Middle frontal gyrus (tissue), 1 donor: ENCODE measurements around the gene NFATC1.

Experiments used
- DNase-seq: peaks from one replicate; pipeline ENCODE4 v3.0.0-alpha.2; 2015; ENCODE audit warnings: low spot score; ENCODE audit errors: extremely low spot score

NFATC1 gene

DNA sequence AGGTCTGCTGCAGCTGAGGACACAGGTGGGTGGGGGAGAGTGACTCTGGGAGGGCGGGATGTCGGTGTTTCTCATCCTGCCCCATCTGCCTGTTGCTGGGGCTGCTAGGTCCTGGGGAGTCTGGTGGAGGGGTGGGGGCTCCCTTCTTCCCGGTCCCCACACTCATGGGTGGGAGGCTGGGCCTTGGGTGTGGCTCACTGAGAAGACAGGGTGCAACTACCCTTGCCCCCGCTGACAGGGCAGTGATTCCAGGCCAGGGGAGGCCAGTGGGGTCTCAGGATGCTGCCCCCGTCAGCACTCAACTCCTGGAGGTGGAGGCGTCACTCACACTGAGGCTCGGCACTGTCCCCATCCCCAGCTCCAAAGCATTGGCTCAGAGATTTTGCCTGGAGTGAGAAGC, 7.7 kb upstream of the NFATC1 start:
- no peak for DNase-seq

DNA sequence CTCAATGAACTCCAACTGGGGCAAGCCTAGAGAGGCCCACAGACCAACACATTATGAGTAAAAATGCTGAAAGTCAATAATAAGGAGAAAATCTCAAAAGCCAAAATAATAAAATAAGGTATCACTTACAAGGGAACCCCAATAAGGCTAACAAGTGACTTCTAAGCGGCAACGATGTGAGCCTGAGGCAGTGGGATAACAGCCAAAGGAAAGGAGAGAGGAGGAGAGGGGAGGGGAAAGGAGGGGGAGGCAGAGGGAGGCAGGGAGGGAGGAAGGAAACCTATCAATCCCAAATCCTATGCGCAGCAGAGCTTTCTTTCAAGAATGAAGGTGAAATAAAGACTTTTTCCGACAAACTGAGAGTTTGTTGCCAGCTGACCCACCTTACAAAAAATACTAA, 6.0 kb upstream of the NFATC1 start:
- no peak for DNase-seq

DNA sequence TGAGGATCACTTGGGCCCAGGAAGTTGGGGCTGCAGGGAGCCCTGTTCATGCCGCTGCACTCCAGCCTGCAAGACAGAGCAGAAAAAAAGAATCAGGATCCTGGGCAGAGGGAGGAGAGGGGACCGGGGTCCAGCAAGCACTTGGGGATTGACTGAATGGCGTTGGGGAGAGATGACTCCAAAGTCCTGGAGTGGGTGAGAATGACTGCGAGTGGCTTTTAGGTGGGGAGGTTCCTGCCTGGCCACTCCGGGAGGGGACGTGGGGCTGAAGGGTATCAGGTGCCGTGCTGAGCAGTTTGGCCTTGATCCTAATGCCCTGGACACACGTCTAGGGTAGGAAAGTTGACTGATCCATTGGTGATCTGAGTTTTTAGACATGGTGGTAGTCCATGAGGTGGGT, 3.5 kb upstream of the NFATC1 start:
- DNase-seq: no peak

DNA sequence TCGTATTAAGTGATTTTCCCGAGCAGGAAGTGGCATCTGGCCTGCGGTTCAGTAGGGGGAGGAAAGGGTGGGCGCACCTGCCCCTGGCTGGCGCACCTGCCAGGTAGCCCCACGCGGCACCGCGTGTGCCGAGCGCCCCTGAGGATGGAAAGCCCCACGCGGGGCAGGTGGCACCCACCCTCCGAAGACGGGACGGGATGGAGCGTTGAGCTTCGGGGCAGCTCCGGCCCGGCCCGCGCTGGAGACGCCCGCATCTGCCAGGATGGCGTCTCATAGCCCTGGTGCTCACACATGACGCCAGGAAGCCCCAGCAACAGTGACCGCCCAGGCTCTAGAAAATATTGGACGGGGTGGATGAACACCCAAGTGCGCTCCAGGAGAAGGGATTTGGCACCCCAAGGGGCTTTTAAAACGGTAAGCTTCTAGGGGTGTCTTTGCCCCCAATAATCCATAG, 2.5 kb upstream of the NFATC1 start:
- DNase-seq: no peak

DNA sequence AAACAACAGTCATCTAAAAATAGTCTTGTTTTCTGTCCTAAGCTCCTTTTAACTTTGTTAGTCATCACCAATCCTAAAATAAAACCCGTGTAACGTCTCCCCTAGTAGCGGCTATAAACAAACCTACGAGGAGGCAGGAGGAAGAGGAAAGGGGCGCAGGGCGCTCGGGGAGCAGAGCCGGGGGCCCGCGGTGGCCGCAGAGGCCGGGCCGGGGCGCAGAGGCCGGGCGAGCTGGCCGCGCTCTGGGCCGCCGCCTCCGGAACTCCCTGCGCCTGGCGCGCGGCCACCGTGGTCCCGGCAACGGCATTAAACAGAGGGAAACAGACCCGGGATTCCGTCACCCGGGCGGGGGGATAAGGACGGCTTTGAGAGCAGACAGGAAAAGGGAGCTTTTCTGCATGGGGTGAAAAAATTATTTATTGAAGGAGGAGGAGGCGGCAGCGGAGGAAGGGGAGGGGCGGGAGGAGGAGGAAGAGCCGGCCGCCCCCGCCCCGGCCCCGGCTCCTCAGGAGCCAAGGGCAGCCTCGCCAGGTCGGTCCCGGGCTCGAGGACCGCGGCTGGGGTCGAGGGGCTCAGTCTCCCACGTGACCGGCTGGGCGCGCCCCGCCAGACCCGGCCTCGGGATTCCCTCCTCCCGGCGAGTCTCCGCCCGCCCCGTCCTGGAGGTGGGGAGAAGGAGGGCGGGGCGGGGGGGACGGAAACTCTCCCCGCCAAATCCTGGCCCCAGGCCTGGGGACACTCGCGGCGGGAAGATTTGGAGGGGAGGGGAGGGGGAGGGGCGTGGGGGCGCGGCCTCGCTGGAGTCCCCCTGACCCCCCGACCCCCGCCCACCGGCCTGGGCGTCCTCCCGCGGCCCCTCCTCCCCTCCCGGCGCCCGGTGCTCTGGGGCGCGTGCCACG, 1.8 kb upstream of the NFATC1 start:
- no peak for DNase-seq

DNA sequence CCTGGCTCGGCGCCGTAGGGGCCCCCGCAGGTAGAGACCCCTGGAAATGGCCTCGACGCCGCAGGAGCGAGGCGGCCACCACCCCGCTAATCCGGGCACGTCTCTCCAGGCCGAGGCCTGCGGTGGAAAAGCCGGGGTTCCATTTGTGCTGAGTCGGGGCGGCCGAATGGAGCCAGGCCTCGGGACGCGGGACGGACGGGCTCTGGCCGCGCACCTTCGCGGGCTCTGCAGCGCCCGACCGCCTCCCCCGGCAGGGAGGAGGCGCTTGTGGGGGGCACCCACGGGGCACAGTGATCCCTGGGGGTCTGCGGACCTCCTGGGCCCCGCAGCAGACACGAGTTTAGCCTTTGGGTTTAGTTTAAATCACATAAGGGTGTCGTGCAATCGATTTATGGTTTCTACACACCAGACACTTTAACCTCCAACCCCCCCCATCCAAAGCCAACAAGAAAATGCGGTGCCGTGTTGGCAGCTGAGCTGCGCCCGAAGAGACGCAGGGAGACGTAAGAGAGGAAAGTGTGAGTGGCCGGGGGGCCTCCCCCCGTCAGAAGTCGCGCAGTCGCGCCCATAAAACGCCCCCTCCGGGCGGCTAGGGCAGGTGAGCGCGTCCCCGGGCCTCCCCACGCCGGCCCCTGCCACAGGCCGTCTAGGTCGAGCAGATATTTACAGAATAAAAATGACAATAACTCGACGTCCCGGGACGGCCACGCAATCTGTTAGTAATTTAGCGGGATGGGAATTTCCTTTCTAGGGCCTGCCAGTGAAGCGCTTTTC, 1.0 kb upstream of the NFATC1 start:
- no peak for DNase-seq

DNA sequence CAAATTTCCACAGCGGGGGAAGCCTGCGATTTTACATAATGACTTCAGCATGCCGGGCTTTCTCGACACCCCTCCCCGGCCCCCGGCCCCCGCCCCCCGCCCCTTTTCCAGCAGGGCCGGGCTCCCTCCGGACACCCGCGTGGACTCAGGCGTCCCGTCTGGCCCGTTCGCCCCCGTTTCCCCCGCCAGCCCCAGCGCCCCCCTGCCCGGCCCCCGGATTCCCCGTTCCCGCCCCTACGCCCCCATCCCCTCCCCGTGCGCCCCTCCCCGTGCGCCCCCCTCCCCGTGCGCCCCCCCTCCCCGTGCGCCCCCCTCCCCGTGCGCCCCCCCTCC, 456 bp upstream of the NFATC1 start:
- no peak for DNase-seq

DNA sequence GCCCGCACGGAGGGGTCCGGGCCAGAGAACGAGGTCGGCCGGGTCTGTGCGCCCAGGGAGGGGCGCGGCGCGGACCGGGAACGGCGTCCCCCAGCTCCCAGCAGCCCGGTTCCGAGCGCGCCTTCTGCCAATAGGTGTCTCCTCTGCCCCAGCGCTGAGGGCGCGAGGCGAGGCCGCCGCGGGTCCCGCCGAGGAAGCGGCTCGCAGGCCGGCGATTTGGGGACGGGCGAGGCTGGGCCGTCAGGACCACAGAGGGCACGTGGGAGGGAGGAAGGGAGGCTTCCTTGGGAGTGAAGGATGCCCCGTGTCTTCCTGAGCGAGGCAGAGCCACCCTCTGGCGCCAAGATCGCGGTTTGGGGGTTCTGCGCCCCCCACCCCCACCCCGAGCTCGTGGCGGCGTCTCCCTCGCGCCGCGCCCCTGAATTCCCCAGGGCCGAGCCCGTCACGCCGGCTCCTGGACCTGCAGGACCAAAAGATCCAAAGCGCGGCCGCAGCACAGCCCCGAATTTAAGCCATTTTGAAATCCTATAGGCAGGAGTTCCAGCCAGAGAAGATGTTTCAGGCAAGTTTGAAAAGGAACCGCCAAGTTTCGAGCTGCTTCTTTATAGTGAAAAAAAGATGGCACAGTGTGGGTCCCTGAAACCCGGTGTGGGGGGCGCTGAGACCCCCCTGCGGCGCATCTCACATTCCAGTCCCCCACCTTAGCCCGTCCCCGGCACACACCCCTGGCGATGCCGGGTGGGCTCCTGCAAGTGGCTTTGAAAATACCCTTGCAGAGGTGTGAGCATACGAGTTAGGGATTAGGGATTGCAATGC, 909 bp downstream of the NFATC1 start:
- DNase-seq: no peak

DNA sequence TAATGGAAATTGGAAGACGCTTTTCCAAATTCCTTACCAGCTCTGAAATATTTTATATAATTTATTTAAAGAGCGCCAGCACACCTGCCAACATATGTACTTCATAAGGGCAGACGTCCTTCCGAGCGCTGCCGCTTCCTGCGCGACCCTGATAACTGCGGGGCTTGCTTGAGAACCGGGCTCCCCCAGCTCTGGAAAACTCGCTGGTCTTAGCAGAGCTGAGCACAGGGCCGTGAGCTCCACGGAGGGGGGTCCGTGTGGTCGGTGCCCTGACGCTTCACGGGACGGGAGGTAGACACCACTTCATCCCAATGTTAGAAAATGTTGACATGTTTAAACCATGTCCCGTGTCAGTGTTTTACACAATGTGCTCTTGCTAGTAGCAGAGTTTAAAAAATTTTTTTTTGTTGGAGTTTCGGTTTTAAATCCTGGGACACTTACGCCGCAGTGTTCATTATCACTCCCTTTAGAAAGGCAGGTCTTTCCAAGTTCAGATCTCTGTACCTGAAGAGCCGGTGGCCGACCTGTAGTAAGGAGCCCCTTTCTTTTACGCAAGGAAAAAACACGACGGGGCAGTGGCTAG, 1.6 kb downstream of the NFATC1 start:
- no peak for DNase-seq

DNA sequence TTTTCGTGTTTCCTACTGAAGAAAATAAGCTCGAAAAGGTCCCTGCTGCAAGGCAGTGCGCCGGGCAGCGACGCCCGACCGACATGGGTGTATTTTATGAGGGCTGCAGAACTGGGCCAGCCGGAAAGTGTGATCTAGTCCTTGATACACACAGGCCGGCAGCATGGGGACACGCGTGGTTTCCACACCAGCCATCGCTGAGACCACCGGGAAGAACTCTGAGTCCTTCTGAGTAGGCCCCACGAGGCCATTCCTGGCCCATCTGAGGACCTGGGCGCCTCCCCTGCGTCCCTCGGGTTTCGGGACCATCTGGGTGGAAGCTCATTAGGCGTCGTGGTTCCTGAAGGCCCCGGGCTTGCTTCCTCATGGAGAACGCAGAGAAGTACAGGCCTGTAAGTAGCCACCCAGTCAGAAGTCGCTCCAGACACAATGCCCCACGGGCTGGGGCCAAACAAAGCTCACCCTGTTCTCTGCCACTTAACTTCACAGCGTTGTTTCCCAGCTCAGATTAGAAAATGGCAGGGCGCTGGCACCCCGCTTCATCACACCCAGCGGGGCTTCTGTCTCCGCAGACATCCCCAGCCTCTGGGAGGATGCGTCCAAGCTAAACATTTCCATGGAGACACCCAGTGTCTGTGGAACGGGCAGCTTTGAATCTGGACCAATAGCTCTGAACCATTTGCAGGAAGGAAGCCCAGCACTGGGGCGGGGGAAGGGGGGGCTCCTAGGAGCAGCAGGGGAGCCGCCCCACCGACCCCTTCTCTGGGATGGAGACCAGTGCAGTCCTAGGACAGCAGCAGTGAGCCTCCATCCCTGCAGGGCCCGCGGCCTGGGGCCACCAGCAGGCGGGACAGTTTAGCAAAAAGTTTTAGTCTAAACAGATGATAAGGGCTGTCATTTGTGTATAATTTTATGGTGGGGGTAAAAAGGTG, 2.4 kb downstream of the NFATC1 start:
- no peak for DNase-seq

DNA sequence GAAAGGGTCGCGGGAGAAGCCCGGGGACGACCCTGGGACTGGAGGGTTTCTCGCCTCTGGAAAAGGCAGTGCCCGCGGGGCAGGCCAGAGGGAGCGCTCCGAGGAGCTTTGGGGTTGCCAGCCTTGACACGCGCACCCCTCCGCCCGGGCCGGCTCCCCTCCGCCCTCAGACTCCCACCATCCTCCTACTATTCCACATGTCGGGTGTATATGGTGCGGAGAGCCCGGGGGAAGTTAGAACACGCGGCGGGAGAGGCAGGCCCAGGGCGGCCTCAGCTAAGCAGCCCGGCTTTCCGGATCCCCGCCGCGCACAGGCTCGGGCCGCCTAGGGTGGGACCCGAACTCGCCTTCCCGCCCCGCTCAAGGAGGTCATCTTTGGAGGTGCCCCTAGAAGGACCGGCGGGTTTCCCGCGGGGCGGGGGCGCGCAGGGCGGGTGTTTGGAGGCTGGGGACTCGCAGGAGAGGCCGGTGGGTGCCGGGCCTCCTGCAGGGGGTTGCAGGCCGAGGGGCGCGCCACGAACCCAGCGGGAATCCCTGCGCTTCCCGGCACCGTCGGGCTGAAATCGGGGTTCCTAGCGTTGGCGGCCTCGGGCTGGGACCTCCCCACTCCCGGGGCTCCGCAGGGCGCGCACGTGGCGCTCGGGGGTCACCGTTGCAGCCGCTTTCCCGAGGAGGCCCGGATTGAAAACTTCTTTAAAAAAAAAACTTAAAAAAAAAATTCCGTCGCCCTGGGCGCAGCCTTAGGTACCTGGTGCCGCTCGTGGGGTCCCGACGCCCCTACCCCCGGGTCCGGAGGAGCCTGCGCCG, 3.7 kb downstream of the NFATC1 start:
- no peak for DNase-seq

DNA sequence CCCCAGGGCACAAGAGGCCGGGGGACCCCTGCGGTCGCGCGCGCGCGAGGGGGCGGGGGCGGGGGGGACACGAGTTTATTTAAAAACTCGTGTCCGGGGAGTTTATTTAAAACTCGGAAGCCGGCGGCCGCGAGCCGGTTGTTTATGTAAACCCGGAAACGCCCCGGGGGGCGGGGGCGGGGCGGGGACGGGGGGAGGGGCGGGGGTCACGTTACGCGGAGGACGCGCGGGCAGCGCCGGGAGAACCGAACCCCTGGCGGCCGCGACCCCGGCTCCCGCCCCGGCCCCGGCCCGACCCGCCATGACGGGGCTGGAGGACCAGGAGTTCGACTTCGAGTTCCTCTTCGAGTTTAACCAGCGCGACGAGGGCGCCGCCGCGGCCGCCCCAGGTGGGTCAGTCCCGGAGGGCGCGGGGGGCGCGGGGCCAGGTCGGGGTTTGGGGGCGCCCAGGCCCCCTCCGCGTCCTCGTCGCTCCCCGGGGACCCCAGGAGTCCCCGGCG, 4.4 kb downstream of the NFATC1 start:
- DNase-seq: no peak

DNA sequence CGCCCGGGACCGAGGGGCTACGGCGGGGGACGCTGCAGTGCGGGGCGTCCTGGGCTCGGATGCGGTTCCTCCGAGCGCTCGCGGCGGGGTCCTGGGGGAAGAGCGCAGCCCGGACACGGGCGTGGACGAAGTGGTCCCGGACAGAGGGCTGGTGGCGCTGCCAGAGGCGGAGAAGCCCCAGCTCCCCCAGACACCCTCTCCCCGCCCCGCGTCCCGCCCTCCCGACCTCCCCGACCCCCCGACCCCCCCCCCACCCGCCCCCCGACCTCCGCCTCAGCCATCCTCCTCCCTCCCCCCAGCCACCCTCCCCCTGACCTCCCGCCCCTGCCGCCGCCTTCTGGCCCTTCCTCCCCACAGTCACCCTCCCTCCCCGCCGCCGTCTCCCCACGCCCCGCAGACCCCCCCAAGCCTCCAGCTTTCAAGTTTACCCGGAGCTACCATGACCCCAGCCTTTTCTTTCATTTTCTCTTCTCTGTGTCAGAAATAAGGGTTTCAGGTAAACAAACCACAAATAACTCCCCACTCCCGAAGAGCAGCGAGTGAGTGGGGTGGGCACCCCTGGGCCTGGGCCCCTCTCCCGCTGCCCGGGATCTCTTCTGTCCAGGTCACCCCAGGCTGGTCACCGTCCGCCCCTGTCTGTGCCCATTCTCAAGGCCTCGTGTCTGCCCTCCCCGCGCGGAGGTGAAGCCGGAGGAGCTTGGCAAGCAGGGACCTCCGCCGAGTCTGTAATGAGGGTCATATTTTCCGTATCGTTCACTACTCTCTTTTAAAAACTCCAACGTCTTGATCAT, 5.1 kb downstream of the NFATC1 start:
- no peak for DNase-seq

DNA sequence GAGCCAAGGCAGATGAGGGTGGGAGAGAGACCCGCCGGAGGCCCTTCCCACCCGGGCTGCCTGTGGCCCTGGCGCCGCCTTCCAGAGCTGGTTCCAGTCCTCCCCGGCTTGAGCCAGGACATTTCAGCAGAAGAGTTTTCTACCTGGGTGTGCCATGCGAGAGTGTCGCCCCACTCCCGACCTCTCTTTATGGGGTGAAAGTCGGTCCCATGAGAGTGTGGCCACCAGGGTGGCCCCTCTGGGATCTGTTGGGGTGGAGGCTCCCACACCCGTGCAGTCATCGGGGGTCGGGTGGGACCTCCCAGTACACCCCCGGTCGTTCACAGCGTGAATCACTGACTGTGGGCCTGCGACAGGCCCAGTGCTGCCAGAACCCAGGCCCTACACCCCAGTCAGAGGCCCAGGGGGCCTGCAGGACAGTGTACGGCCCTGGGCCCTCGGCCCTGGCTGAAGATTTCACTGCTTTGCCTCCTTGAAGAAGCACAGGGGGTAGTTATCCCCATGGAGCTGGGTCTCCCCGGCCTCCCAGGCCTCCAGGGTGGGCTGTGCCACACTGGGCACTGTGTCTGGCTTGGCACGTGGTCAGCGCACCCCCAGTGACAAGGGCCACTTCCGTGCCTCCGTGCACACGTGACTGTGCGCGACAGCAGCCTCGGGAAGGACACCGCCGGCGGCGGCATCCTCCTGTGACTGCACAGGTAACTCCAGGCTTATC, 5.9 kb downstream of the NFATC1 start:
- DNase-seq: no peak

DNA sequence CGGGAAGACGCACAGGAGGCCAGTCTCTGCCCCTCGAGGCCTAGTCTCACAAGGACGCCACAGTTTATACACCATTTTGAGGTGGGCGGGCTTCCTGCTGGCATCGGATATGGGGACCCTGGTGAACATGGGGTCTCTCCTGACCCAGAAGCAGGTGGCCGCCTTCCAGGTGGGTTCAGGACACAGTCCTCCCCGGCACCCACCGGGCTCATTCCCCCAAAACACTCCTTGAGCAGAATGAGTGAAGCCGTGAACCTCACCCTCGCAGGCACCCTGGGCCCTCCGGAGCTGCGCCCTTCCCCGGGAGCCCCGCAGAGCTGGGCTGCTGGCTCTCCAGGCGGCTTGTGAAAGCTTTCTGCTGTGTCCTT, 6.5 kb downstream of the NFATC1 start:
- no peak for DNase-seq

DNA sequence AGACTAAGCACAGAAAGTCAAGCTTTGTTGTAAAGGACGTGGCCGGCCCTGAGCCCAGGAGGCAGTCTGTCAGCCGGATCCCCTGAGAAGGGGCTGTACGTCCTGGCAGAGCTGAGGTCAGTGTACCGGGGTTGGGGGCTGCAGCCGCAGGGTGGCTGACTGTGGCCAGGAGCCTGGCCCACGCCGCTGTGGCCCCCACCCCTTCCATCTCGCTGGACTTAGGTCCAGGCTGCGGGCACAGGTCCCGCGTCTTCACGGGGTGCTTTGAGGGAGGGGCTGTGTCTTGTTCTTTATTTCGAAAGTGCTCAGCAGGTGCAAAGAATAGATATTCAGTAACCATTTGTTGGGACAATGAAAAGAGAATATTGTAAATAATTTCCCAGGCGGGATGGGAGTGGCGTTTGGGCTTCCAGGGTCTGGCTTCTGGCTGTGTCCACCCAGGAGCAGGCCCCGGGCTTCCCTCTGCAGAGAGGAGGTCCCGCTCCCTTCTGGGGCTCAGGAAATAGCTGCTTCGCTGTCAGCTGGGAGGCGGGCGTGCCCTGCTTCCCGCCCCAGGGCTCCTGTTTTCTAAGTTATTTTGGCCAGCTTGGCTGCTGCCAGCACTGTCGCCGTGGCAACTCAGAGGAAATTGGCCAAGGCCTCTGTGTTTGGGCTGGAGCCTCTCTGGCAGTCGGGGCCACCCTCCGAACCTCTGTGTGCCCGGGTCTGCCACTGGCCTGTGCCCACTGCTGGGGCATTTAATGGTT, 7.4 kb downstream of the NFATC1 start:
- DNase-seq: no peak
